GM21367 (cell line): ENCODE measurements around the gene STARD4.

ENCODE experiments used
- ATAC-seq: cut with Tn5 transposase; IDR thresholded peaks from one replicate; pipeline ENCODE4 v1.9.1; 2021; ENCODE audit not compliant: unreplicated experiment

The STARD4 gene

GRCh38 chr5:111512375-111513130 is at the start of gene STARD4:
Gene STARD4 (minus strand): TSS chr5:111512535. CDS start chr5:111507433, 5,102 bp downstream.
- peak; percentile 90 for ATAC-seq

DNA sequence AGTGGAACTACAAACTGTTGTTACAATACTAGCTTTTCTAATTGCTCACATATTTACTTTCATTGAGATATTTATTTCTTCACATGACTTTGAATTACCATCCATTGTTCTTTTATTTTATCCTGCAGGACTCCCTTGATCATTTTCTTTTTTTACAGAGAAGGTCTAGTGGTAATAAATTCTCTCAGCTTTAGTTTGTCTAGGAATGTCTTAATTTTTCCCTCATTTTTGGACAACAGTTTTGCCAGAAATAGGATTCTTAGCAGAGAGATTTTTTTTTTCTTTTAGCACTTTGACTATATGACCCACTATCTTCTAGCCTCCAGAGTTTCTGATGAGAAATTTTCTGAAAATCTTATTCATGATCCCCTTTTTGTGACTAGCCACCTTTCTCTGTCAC is 47.3 kb upstream of the STARD4 start:
- no peak for ATAC-seq

GRCh38 chr5:111557686-111558085 is 45.4 kb upstream of the STARD4 start:
- no peak for ATAC-seq

- ATAC-seq = no peak
Observed at GRCh38 chr5:111557111-111557510, 44.8 kb upstream of the STARD4 start.

DNA sequence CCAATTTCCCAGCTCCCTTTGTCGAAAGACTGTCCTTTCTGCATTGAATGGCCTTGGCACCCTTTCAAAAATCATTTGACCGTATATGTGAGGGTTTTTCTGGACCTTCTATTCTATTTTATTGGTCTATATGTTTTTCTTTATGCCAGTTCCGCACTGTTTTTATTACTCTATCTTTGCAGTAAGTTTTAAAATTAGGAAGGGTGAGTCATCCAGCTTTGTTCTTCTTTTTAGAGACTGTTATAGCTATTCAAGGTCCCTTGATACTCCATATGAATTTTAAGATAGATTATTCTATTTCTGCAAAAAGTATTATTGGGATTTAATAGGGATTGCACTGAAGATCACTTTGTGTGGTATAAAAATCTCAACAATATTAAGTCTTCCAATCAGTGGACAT is 44.2 kb upstream of the STARD4 start:
- ATAC-seq = no peak

GRCh38 chr5:111555760-111556159 is 43.4 kb upstream of the STARD4 start:
- ATAC-seq = no peak

- no peak for ATAC-seq
Observed at GRCh38 chr5:111553868-111554267, 41.5 kb upstream of the STARD4 start.

DNA sequence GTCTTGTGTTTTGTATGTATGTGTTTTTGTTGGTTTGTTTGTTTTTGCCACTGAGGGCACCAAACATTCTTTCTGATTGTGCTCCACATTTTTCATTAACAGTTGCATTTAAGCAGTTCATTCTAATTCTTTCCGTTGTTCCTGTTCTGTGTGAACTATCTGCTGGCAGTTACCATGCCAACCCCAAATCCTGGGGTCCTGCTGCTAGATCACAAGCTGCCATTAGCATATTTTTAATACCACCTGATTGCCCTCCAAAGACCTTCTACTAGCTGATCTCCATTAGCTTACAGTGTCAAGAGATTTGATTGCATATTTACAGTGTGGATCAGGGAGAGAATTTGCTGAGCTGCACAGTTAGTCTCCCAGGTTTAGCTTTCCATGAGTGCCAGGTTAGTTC is 40.6 kb upstream of the STARD4 start:
- ATAC-seq = no peak

DNA sequence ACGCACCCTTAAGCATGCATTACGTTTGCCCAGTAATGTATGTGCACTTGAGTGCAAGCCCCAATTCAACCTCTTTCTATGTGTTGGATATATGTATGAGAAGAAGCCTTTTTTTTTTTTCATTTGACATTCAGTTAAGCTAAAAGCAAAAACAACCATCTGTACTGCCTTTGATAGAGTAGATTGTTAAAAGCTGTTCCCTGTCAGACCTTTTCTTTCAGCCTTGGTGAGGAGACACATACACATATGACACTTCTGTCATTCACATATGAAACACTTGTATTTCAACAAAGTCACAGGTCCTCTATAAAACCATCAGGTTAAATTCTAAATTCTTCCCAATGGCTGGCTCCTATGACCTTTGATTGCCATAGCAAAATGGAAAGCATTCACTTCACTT is 40.2 kb upstream of the STARD4 start:
- no peak for ATAC-seq

DNA sequence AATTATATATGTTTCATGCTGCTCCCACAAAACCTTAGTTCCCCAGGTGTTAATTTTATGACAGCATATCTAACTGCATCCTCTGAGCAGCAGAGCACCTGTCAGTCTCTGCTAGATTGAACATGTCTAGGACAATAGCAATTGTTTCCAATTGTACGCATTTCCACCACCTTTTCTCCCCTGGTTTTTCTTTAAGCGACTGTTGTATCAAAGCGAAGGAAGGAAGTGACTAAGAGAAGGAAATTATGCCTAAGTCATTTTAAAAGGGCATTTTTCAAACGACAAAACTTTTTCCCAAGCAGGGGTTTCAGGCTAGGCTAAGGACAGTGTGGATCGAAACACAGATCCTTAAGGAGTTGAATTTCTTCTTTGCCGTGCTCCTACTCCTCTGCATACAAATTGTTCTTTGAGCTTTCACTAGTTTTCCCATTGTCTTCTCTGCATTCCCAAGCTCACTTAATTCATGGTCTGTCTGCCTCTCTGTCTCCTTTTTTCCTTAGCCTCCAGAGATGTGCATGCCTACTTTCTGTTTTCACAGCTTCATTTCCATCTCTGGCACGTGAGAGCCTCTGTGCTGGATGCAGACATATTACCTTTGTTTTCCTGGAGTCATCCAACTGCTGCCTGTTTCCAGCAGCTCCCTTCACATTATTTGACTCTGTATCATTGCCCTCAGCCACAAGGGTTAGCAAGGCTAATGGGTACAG is 39.4 kb upstream of the STARD4 start:
- ATAC-seq = no peak

- no peak for ATAC-seq
Observed at GRCh38 chr5:111551161-111551560, 38.8 kb upstream of the STARD4 start.

- ATAC-seq = peak; percentile 91
Observed at GRCh38 chr5:111550282-111551020, 38.1 kb upstream of the STARD4 start.

- no peak for ATAC-seq
Observed at GRCh38 chr5:111548992-111549649, 36.8 kb upstream of the STARD4 start.

DNA sequence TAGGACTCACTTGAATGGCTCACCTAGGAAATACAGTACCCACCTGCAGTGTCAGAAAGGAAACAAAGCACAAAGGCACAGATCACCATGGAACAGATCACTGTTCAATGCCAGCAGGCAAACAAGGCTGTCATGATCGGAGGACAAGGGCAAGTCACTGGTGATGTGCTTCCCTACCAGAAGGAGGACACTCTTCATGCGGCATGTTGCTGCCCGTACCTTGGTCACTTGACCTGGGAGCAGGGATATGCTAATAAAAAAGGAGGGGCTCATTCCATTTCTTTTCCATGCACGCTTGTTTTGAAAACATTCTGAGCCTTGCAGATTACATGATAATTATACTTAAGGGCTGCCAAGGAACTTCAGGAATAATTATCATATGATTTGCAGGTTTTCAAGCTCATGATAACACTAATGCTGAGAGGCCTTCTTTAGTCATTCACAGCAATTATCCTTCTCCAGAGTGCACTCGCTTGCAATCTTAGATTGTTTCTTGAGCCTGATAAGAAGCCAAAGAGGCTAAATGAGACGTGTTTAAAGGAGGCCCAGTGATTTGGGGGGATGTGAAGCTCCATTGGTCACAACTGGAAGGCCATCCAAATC is 36.1 kb upstream of the STARD4 start:
- no peak for ATAC-seq

- no peak for ATAC-seq
Observed at GRCh38 chr5:111545031-111545430, 32.7 kb upstream of the STARD4 start.

GRCh38 chr5:111537141-111538024 is 25.0 kb upstream of the STARD4 start:
- no peak for ATAC-seq

DNA sequence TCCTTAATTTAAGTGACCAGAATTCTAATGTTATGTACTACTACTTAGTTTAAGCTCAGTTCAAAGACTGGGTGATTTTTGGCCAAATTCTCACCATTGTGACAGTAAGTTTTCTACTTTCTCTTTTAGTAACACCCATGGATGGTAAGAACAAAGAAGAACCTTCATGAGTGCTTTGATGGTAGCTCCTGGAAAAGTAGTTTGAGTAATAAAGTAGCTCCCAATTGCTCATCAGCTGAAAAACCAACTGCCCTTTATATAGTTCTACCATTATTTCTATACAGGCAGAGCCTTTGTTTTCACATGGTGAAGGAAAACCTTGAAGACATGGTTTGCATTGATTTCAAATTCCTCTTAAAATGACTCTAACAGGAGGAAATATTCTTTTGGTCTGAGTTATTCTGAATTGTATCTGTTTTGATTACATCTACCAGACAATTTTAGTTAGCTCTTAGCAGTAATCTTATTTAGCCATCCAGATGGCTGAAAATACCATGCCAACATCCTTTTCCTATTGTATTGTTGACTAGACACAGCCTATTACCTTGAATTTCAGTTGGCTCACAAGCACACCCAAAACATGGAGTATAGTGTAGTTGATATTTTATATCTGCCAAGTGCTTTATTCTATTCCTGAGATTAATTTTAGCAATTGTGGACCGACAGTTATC is 23.7 kb upstream of the STARD4 start:
- no peak for ATAC-seq

DNA sequence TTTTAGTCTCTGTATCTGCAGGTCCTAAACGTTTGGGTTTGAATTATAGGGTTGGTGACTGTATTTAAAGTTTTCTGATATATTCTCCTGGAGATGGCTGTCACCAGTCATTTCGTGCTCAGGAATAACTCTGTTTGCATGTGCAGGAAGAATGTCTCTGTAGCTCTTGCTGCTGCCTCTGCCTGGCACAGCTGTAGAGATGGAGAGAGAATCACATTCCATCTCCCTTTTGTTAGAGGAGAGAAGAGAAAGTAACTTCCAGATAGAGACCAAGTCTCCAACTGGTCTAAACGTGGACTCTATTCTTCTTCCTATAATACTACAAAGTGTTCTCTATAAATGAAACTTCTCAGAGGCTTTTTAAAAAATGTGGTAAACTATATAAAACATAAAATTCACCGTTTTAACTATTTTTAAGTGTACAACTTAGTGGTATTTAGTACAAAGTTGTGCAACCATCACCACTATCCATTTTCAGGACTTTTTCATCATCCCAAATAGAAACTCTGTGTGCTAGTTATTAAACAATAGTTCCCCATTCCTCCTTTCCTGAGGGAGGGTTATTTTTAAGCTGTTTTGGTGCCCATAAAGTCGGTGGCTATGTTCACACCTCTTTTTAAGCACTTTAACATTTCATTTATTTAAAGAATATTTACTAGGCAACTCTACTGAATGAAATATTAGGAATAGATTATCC is 20.7 kb upstream of the STARD4 start:
- no peak for ATAC-seq

DNA sequence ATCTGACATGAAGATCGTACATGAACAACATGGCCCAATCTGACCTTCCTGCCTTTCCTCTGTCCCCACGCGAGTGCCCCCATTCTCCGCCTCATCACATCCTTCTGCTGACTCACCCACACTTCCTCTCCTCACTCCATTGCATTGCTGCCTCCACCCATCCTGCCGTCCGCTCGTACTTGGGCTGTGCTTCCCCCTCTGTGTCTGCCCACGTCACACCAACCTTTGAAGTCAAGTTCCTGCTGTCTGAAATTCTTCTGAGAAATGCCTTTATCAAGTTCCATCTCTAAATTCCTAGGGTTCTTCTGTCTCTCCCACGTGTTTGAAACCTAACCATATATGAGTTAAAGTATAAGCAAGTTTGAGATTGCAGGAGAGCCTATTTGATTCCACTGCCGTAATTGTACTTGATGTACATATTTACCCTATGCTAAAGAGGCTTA is 18.0 kb upstream of the STARD4 start:
- ATAC-seq = peak; percentile 94
